HFF-Myc (cell line): ENCODE measurements around the gene KLHL11.

Experiments used
- DNase-seq: peaks from one replicate; pipeline ENCODE4 v3.0.0-alpha.2; 2011; ENCODE audit warnings: low read depth; ENCODE audit errors: extremely low read depth
- H3K4me3 ChIP-seq: replicated peaks from 2 replicates; pipeline ENCODE4 v1.5.1; 2011; ENCODE audit warnings: low read depth, mild to moderate bottlenecking, control low read depth, low read length
- CTCF ChIP-seq: IDR thresholded peaks from 2 replicates; pipeline ENCODE4 v1.5.1; 2012; ENCODE audit warnings: mild to moderate bottlenecking, low read depth, low read length, control low read depth; ENCODE audit errors: missing control alignments

The KLHL11 gene

GRCh38 chr17:41816637-41817320 lies 48.4 kb downstream of the KLHL11 start:
- H3K4me3 ChIP-seq, result 0 out of 2 replicates have a peak overlapping the region, but pooled peaks have one; percentile 9
- no peak for TF ChIP-seq CTCF
- no peak for DNase-seq

- TF ChIP-seq CTCF, result no peak
- peak overlapping the region; percentile 97 for H3K4me3 ChIP-seq
- DNase-seq, result no peak
Measured at GRCh38 chr17:41814195-41814594, 51.0 kb downstream of the KLHL11 start.

- no peak for DNase-seq
- TF ChIP-seq CTCF, result no peak
- H3K4me3 ChIP-seq, result peak overlapping the region; percentile 97
Measured at GRCh38 chr17:41813699-41814124, 51.5 kb downstream of the KLHL11 start.

- peak overlapping the region; percentile 97 for H3K4me3 ChIP-seq
- no peak for TF ChIP-seq CTCF
- no peak for DNase-seq
Measured at GRCh38 chr17:41813152-41813680, 52.0 kb downstream of the KLHL11 start.

GRCh38 chr17:41812381-41813151 lies 52.7 kb downstream of the KLHL11 start, which contains the start of gene FKBP10:
TSS of gene FKBP10 (plus strand) at chr17:41813004. CDS start at chr17:41813035, 31 bp downstream.
- peak; percentile 67 for DNase-seq
- peak within 1 kb of the TSS; percentile 97 for H3K4me3 ChIP-seq
- no peak for TF ChIP-seq CTCF

- no peak for DNase-seq
- TF ChIP-seq CTCF, result peak; percentile 51
- peak within 1 kb of the TSS; percentile 97 for H3K4me3 ChIP-seq
Measured at GRCh38 chr17:41811549-41812380, 53.5 kb downstream of the KLHL11 start, which contains the start of gene P3H4. TSS of gene P3H4 (minus strand) at chr17:41811949. CDS start at chr17:41811915, 34 bp downstream.
